ENCODE results near the gene BRSK2.

Gene BRSK2

DNA sequence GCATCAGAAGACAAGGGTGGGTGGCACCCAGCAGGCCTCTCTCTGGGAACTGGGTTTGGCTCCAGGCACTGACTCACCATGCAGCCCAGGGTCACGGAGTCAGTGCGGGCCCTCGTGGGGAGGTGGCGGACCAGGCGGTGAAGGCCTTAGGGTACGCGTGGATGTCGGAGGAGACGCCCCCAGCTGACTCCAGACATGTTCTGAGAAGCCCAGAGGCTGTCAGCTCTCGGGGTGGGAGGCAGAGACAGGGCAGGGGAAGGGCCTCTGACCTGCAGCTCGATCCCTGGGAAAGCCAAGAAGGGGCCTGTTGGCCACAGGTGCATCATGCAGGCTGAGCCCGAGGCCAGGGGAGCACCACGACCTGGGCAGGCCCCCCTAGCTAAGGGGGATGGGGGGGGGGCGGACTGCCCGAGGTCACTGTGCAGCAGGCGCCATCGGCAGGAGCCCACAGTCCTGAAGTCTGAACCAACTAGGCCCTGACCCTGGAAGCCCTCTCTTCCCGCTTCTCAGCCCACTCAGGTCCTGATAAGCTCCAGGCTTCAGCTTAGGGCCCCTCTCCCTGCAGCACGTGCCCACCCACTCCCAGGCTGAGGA, 78.8 kb downstream of the BRSK2 start:
- no peak for TF ChIP-seq ZNF10 (tag by site-specific recombination; IDR thresholded peaks at IDR 0.05)
- TF ChIP-seq EGR2 (tag by site-specific recombination; IDR thresholded peaks at IDR 0.05; ENCODE audit: low read depth) = 0 out of 2 replicates have a peak, but pooled peaks have one; percentile 5
- CTCF ChIA-PET = no interaction called here

DNA sequence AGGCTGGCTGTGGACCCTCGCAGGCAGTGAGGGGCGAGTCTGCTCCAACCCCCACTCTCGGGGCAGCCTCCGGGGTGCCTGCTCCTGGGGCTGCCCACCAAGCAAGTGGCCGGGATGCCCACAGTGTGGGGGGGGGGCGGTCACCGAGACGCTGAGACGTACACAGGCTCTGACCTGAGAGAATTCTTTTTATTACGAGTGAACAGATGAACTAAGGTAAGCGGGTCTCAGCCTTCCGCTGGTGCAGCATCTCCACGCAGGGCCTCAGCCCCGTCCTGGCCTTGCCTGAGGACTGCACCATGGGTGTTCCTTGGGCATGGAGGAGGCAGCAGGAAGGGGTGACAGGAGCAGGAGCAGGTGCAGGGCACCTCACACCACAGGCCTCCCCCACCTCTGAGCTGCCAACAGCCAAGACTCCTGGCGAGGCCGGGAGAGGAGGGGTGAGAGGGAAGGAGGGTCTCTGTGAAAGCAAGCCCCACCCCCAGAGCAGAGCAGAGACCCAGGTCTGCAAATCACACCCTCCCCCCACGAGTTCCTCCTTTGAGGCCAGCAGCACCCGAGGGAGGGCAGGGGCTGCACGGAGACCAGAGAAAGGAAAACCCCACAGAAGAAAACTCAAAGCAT, 79.7 kb downstream of the BRSK2 start:
- no peaks in the 10 kb centered on the region for H3K9me3 ChIP-seq (ENCODE audit: control insufficient read depth, insufficient read depth, low read depth, low read length)
- POLR2A ChIA-PET = no interaction called here
- CTCF ChIA-PET = no interaction called here
- peaks cover 0 to 21% of the 10 kb centered on the region in 2 experiments; a peak in 1 of 3 replicates for H3K36me3 ChIP-seq (ENCODE audit: control insufficient read depth in 2 of 2, insufficient read depth in 1 of 2, low read length in 2 of 2)
- no peak overlapping the region for H3K4me3 ChIP-seq (ENCODE audit: low read depth, low read length)
- no peaks in the 10 kb centered on the region for H3K4me1 ChIP-seq (ENCODE audit: control insufficient read depth, insufficient read depth, low read length)
- TF ChIP-seq ZNF114 (tag by site-specific recombination; IDR thresholded peaks at IDR 0.05) (no peak), PRDM10 (tag by site-specific recombination; IDR thresholded peaks at IDR 0.05) (no peak), ZNF670 (tag by site-specific recombination; IDR thresholded peaks at IDR 0.05; ENCODE audit: low read depth) (no peak), ZNF837 (tag by site-specific recombination; IDR thresholded peaks at IDR 0.05) (no peak), ZNF792 (tag by site-specific recombination; IDR thresholded peaks at IDR 0.05) (no peak), IKZF3 (tag by site-specific recombination; IDR thresholded peaks at IDR 0.05) (no peak), ZNF544 (tag by site-specific recombination; IDR thresholded peaks at IDR 0.05) (no peak), ZNF571 (tag by site-specific recombination; IDR thresholded peaks at IDR 0.05) (no peak), ZNF266 (tag by site-specific recombination; IDR thresholded peaks at IDR 0.05; ENCODE audit: low read depth) (no peak), ZFP3 (tag by site-specific recombination; IDR thresholded peaks at IDR 0.05; ENCODE audit: low read depth) (no peak), ZBTB48 (tag by site-specific recombination; IDR thresholded peaks at IDR 0.05) (no peak)
- no peak overlapping the region for H3K27ac ChIP-seq (ENCODE audit: extremely low read depth, low read depth, low read length)

More for the DNA sequence above, 78.8 kb downstream of the BRSK2 start:
- Histone ChIP-seq H3K4me1 (ENCODE audit: control insufficient read depth, insufficient read depth, low read length) (no peaks in the 10 kb centered on the region), H3K27ac (ENCODE audit: extremely low read depth, low read depth, low read length) (no peak overlapping the region), H3K4me3 (ENCODE audit: low read depth, low read length) (no peak overlapping the region), H3K9me3 (ENCODE audit: control insufficient read depth, insufficient read depth, low read depth, low read length) (no peaks in the 10 kb centered on the region), H3K36me3 (ENCODE audit: control insufficient read depth in 2 of 2, insufficient read depth in 1 of 2, low read length in 2 of 2) (peaks cover 0 to 21% of the 10 kb centered on the region in 2 experiments; a peak in 1 of 3 replicates)
- POLR2A ChIA-PET = interaction anchor here (0.5 kb wide), 1 partner anchor 15 kb away, joined by 3 read pairs; no protein-coding TSS in a partner anchor

DNA sequence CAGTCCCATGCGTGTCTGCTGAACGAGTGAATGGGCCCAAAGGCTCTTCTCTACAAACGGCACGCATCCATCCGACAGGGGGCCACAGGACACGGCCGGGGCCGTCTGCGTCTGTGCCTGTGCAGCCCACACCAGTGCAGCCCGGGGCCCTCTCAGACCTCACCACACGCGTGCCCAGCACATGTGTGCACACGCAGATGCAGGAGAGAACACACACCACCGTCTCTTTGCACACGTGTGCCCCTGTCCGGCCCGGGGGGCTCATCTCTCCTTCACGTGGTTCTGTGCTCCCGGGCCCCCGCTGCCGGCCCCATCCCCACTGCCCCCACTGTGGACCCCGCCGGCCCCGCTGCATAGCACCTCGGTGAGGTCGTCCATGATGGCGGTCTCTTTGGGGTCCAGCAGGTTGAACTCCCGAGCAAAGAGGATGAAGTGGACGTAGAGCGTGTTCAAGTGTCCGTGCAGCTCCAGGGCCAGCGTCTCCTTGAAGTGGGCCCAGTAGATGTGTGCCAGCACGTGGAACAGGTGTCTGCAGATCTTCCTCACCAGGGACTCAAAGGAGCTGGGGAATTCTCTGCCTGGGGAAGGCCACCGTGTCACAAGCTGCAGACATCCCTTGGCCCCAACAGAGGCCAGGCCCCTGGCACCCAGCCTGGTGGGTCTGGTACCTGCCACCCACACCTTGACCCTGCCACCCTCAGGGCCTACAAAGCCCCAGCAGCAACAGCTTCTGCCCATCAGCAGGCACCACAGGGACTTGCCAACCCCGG, 80.4 kb downstream of the BRSK2 start:
- Histone ChIP-seq H3K36me3 (ENCODE audit: control insufficient read depth in 2 of 2, insufficient read depth in 1 of 2, low read length in 2 of 2) (peaks cover 0 to 21% of the 10 kb centered on the region in 2 experiments; a peak in 1 of 3 replicates), H3K4me1 (ENCODE audit: control insufficient read depth, insufficient read depth, low read length) (no peaks in the 10 kb centered on the region), H3K4me3 (ENCODE audit: low read depth, low read length) (no peak overlapping the region), H3K9me3 (ENCODE audit: control insufficient read depth, insufficient read depth, low read depth, low read length) (no peaks in the 10 kb centered on the region), H3K27ac (ENCODE audit: extremely low read depth, low read depth, low read length) (no peak overlapping the region)
- CTCF ChIA-PET = no interaction called here
- TF ChIP-seq INSM2 (tag by site-specific recombination; IDR thresholded peaks at IDR 0.05) (no peak), HOXC10 (CRISPR knock-in tag; IDR thresholded peaks at IDR 0.05) (no peak), ZFP41 (tag by site-specific recombination; IDR thresholded peaks at IDR 0.05; ENCODE audit: borderline replicate concordance) (no peak), GLIS2 (tag by site-specific recombination; IDR thresholded peaks at IDR 0.05) (no peak), ZSCAN23 (tag by site-specific recombination; IDR thresholded peaks at IDR 0.05) (no peak), PATZ1 (tag by site-specific recombination; IDR thresholded peaks at IDR 0.05) (no peak)
- POLR2A ChIA-PET = no interaction called here

Measured in HEK293 (cell line).